GM06990 (cell line): ENCODE measurements around the gene IKZF1.

Source experiments
- DNase-seq: peaks from one replicate; pipeline ENCODE4 v3.0.0-alpha.2; 2011; ENCODE audit not compliant: insufficient read length; ENCODE audit errors: extremely low read depth
- H3K27me3 ChIP-seq: replicated peaks from 2 replicates; pipeline ENCODE4 v1.6.0; 2011; ENCODE audit warnings: low read length; ENCODE audit not compliant: control insufficient read depth, insufficient read depth
- H3K36me3 ChIP-seq: 2 replicates; pipeline ENCODE4 v1.5.1; 2011; ENCODE audit warnings: low read length; ENCODE audit not compliant: control insufficient read depth, insufficient read depth
- H3K4me3 ChIP-seq: replicated peaks from 2 replicates; pipeline ENCODE4 v1.5.1; 2011; ENCODE audit warnings: low read depth, mild to moderate bottlenecking, control low read depth, low read length
- TF ChIP-seq, protein P1 (sequence below): IDR thresholded peaks from 2 replicates; pipeline ENCODE4 v1.5.1; 2011; ENCODE audit warnings: low read length, control low read depth, mild to moderate bottlenecking, inconsistent platforms; ENCODE audit not compliant: insufficient read depth, poor library complexity, severe bottlenecking

Gene IKZF1

DNA sequence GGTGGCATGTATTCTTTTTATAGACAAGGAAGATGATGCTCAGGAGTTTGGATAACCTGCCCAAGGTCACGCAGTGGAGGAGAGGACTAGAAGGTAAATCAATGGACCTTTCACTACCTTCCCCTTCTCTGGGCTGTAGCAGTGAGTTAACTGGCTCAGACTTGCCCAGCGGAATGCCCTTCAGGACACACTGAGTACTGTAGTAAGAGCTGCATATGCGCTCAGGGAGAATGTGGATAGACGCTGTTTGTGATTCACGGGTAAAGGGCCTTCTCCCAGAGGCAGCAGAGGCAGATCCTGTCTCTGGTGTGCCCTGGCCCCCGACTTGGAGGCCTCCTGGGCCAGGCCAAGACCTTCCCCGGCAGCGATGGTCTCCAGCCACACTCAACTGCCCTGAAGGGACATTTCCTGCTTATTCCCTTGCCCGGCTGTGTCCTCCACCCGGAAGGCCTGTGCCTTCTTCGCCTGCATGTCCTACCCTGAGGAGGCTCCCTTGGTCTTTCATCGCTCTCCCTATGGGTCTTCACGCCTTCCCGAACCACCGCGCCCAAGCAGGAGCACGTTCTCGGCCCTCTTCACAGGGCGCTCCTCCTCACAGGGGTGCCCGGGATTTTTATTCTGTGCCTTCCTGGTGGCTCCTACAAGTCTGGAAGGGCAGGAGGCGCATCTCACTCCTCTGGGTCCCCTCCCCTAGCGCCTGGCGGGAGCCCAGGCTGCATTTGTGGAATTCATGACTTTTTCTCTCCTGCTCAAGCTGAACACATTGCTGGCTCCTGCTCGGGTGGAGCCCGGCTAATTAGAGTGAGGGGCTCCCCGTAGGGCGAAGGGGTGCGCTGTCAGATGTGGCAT, 1.8 kb upstream of the IKZF1 start:
- no peak overlapping the region for H3K4me3 ChIP-seq

DNA sequence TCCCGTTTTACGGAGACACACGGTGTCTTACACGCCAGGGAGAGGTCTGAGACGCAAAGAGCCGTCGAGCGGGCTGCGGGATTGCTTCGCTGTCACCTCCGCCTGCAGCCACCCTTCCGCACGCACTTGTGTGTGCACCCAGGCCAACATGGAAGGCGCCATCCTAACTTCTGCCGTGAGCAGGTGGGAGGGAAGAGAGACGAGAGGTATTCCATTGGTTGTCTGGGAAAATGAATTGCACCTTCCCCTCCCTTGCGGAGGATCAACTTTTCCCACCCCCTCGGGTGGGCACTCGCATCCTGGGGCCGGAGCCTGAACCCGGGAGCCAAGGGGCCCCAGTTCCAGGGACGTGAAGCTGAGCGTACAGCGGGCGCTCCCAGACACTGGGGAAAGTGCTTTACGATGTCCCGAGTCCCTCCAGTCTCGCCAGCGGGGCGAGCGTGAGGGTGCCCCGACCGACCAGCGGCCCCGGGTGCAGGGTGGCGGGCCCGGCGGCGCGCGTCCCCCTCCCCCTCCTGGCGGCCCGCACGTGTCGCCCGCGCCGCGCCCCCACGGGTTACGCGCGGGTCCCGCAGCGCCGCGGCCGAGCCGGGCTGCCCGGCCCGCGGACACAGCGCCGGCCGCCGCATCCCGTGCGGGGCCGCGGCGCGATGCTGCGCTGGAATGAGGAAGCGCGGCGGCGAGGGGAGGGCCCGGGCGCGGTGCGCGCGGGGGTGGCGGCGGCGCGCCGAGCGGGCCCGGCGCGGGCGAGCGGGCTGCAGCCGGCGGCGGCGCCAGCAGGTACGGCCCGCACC, 984 bp upstream of the IKZF1 start:
- peak overlapping the region; percentile 85 for H3K4me3 ChIP-seq
- TF ChIP-seq, protein P1, sequence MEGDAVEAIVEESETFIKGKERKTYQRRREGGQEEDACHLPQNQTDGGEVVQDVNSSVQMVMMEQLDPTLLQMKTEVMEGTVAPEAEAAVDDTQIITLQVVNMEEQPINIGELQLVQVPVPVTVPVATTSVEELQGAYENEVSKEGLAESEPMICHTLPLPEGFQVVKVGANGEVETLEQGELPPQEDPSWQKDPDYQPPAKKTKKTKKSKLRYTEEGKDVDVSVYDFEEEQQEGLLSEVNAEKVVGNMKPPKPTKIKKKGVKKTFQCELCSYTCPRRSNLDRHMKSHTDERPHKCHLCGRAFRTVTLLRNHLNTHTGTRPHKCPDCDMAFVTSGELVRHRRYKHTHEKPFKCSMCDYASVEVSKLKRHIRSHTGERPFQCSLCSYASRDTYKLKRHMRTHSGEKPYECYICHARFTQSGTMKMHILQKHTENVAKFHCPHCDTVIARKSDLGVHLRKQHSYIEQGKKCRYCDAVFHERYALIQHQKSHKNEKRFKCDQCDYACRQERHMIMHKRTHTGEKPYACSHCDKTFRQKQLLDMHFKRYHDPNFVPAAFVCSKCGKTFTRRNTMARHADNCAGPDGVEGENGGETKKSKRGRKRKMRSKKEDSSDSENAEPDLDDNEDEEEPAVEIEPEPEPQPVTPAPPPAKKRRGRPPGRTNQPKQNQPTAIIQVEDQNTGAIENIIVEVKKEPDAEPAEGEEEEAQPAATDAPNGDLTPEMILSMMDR = no peak

More for the DNA sequence above, 1.8 kb upstream of the IKZF1 start:
- Histone ChIP-seq H3K27me3 (no peaks in the 10 kb centered on the region), H3K36me3 (no peaks in the 10 kb centered on the region)
- TF ChIP-seq, protein P1 = no peak
- DNase-seq = no peak

DNA sequence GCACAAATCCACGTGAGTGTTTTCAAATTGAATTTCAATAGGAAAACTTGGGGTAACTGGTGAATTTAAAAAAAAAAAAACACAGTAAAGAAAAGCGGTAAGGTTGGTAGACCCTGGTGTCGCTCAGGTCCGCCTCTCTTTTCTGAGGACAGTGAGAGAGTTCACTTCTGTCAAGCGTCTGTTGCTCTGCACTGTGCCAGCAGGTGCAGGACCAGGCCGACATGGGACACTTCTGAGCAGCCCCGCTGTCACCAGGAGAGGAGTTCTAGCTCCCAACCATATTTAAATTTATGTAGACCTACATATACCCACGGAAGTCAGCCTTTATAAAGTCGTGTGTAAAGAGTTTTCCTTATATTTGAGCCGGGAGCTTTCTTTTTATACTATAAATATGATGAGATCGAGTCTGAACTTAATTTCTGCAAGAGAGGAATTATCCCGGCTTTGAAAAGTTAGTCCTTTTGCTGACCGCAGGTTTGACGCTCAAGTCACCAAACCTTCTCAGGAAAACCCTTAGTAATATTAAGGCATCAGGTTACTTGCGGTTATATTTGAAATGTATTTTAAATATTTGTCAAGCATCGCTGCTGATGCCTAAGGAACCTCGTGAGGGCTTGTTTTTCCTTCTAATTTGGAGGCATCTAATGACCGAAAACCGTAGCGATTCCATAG, 531 bp downstream of the IKZF1 start:
- TF ChIP-seq, protein P1 = peak; percentile 13
- Histone ChIP-seq H3K4me3 (peak overlapping the region; percentile 85), H3K27me3 (no peaks in the 10 kb centered on the region), H3K36me3 (no peaks in the 10 kb centered on the region)
- DNase-seq = no peak

More for the DNA sequence above, 984 bp upstream of the IKZF1 start:
- Histone ChIP-seq H3K36me3 (no peaks in the 10 kb centered on the region), H3K27me3 (no peaks in the 10 kb centered on the region)
- DNase-seq = no peak

DNA sequence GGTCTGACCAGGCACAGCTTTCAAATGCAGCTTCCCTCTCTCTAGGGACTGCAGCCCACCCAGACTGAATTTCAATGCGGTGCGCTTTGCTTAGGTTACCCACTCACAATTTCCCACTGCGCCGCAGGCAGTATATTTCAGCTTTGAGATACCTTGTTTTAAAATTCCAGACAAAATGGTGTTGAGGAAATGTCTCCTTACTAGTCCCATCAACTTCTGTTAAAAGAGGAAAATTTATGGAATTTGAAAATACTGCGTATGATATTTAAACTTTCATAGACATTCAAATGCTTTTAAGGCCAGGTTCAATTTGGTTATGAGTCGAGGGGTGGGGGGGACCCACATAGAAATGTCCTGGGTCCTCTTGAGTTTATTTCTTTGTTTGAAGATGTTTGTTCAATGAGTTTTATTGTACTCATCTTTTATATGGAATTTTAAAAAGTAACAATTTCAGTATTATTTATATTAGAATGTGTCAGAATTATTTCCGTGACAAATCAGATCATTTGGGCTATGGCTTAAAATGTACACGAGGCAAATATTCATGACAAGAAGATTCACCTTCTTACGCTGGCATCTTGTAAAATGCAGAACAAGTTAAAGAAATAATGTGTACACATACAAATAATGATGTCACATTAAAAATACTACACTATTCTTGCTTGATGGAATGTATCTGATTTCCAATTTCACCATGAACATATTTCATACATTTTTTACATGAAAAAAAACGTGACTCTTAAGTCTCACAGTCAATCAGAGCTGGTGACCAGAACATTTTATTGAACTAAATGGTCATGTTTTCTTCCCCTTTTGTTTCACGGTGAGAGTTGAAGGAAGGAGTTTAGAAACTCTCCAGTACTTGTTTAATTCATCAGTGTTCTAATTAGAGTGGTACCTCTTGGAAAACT, 1.3 kb downstream of the IKZF1 start:
- DNase-seq = no peak
- H3K36me3 ChIP-seq = no peaks in the 10 kb centered on the region
- no peaks in the 10 kb centered on the region for H3K27me3 ChIP-seq
- TF ChIP-seq, protein P1 = no peak
- peak overlapping the region; percentile 85 for H3K4me3 ChIP-seq
